Spleen (tissue), 11 donors: ENCODE measurements around the gene NUDT14. TPM values are rescaled to one million over a fixed set of nuclear protein-coding genes. Genes with fewer than 3 reads are reported as not detected.

Source experiments
- DNase-seq: peaks from one replicate; pipeline ENCODE4 v3.0.0-alpha.2; 2020
- H3K27ac ChIP-seq, 8 donors: fragments of 200-600 bp; sonication (generic) in 7 of 8; 1 replicate in 4 of 8; 2 replicates in 4 of 8; pipeline versions ENCODE4 v1.5.0 to v1.8.0; 2016 to 2021; ENCODE audit warnings: inconsistent platforms in 4 of 8, mild to moderate bottlenecking in 4 of 8, moderate library complexity in 1 of 8
- H3K27me3 ChIP-seq, 7 donors: fragments of 200-600 bp; sonication (generic) in 6 of 7; replicated peaks in 1 of 7; 1 replicate in 4 of 7; 2 replicates in 3 of 7; pipeline versions ENCODE4 v1.5.0 to v1.8.0; 2016 to 2021; ENCODE audit warnings: inconsistent platforms in 3 of 7, mild to moderate bottlenecking in 1 of 7
- H3K36me3 ChIP-seq, 6 donors: fragments of 200-600 bp; sonication (generic) in 5 of 6; 1 replicate in 4 of 6; 2 replicates in 2 of 6; pipeline versions ENCODE4 v1.5.0 to v1.8.0; 2016 to 2021; ENCODE audit warnings: inconsistent platforms in 2 of 6
- H3K4me1 ChIP-seq, 6 donors: fragments of 200-600 bp; sonication (generic) in 5 of 6; 1 replicate in 3 of 6; 2 replicates in 3 of 6; pipeline versions ENCODE4 v1.5.0 to v1.8.0; 2016 to 2021; ENCODE audit warnings: inconsistent platforms in 3 of 6
- H3K4me3 ChIP-seq, 8 donors: fragments of 200-600 bp; sonication (generic) in 7 of 8; 1 replicate in 4 of 8; 2 replicates in 4 of 8; pipeline versions ENCODE4 v1.5.0 to v1.8.0; 2016 to 2021; ENCODE audit warnings: inconsistent platforms in 4 of 8, mild to moderate bottlenecking in 4 of 8, moderate library complexity in 2 of 8
- H3K9me3 ChIP-seq, 8 donors: fragments of 200-600 bp; sonication (generic) in 7 of 8; 1 replicate in 4 of 8; 2 replicates in 4 of 8; pipeline versions ENCODE4 v1.5.0 to v1.8.0; 2016 to 2021; ENCODE audit warnings: inconsistent platforms in 4 of 8
- POLR2A ChIP-seq, 3 donors: fragments of 450-650 bp; IDR thresholded peaks; one replicate each; pipeline ENCODE4 v1.5.1; 2017; ENCODE audit warnings: antibody characterized with exemption in 3 of 3, mild to moderate bottlenecking in 1 of 3
- POLR2AphosphoS5 ChIP-seq, 3 donors: sonication (generic); formaldehyde crosslinking; IDR thresholded peaks; one replicate each; pipeline ENCODE4 v1.5.1; 2017; ENCODE audit warnings: antibody characterized with exemption in 3 of 3
- WGBS, 5 donors: extraction: QIAGEN DNeasy Blood & Tissue Kit in 3 of 5; methylation state at CpG; one replicate each; pipeline versions ENCODE4 v1.1.5 to v1.1.7; 2013 to 2018; 5-methylcytosine and 5-hydroxymethylcytosine counted together
- intact Hi-C: fragments of 100-400 bp; cut with DNase I; formaldehyde crosslinking; loops from one replicate; pipeline ENCODE4 v1.15.0; 2023; ENCODE audit warnings: low total_unique reads
- polyA plus RNA-seq, 3 donors: library from polyadenylated mRNA; stranded (reverse); fragments of 200-250 nt; gene quantifications; one replicate each; pipeline ENCODE4 v1.2.1, GENCODE V29; 2013
- total RNA-seq, 7 donors: library from RNA; depleted of rRNA in 3 of 7; stranded (reverse); fragments of >200 nt in 3 of 7; fragmentation: NEBNext Ultra II Directional in 4 of 7; extraction: Animal tissue kit (Norgen Biotek cat#: 25700) in 4 of 7; gene quantifications; one replicate each; pipeline versions ENCODE4 v1.1.0 to v1.2.1, GENCODE V29; 2016 to 2021
- TF ChIP-seq, protein P1 (sequence below), 11 experiments: fragments of 200-600 bp in 7 of 11; fragments of 450-650 bp in 4 of 11; sonication (generic) in 4 of 11; IDR thresholded peaks in 8 of 11; conservative IDR thresholded peaks in 3 of 11; 1 replicate in 7 of 11; 2 replicates in 4 of 11; pipeline versions ENCODE4 v1.4.0 to v1.8.0; 2016 to 2021; ENCODE audit warnings: antibody characterized with exemption in 11 of 11, inconsistent platforms in 4 of 11, mild to moderate bottlenecking in 1 of 11
- donor health status: healthy with polysubstance abuse.
- donor health status: DM: no; HTN: no; CAD: no; lungs with moderate emphysema.
- donor health status: DM: no; HTN: no; CAD: no.
- donor health status: Bipolar disorder and iron deficiency.
- donor health status: healthy.
- donor health status: DM: no; HTN: no; CAD: no.
- donor health status: DM: yes; HTN: yes; CAD: no.

The NUDT14 gene
- total and polyA plus RNA-seq, 10 donors: 10.1 to 31.1 (median 21.5) TPM

GRCh38 chr14:105203701-105204100 is 22.6 kb upstream of the NUDT14 start:
- no peak for DNase-seq
- TF ChIP-seq POLR2A (IDR thresholded peaks at IDR 0.05) (no peak), POLR2AphosphoS5 (IDR thresholded peaks at IDR 0.05) (no peak)
- TF ChIP-seq, protein P1, sequence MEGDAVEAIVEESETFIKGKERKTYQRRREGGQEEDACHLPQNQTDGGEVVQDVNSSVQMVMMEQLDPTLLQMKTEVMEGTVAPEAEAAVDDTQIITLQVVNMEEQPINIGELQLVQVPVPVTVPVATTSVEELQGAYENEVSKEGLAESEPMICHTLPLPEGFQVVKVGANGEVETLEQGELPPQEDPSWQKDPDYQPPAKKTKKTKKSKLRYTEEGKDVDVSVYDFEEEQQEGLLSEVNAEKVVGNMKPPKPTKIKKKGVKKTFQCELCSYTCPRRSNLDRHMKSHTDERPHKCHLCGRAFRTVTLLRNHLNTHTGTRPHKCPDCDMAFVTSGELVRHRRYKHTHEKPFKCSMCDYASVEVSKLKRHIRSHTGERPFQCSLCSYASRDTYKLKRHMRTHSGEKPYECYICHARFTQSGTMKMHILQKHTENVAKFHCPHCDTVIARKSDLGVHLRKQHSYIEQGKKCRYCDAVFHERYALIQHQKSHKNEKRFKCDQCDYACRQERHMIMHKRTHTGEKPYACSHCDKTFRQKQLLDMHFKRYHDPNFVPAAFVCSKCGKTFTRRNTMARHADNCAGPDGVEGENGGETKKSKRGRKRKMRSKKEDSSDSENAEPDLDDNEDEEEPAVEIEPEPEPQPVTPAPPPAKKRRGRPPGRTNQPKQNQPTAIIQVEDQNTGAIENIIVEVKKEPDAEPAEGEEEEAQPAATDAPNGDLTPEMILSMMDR (IDR thresholded peaks at IDR 0.05 in 8 of 11, conservative IDR thresholded peaks at IDR 0.05 in 3 of 11): no peak
- H3K27me3 ChIP-seq: peaks cover 0 to 61% (median 25%) of the 10 kb centered on the region in 7 donors
- intact Hi-C loops: loop anchor here (5.0 kb wide), 1 partner anchor 149 kb away; no protein-coding TSS in a partner anchor
- H3K27ac ChIP-seq: no peak overlapping the region
- H3K4me3 ChIP-seq: no peak overlapping the region
- peaks cover 20 to 76% (median 46%) of the 10 kb centered on the region in 6 donors for H3K4me1 ChIP-seq
- no peaks in the 10 kb centered on the region for H3K9me3 ChIP-seq
- peaks cover 0 to 1% (median 0%) of the 10 kb centered on the region in 6 donors for H3K36me3 ChIP-seq
- WGBS, 5 donors: 73 to 81% (median 75%) methylated on average over 2 to 6 of the region's 6 CpGs

DNA sequence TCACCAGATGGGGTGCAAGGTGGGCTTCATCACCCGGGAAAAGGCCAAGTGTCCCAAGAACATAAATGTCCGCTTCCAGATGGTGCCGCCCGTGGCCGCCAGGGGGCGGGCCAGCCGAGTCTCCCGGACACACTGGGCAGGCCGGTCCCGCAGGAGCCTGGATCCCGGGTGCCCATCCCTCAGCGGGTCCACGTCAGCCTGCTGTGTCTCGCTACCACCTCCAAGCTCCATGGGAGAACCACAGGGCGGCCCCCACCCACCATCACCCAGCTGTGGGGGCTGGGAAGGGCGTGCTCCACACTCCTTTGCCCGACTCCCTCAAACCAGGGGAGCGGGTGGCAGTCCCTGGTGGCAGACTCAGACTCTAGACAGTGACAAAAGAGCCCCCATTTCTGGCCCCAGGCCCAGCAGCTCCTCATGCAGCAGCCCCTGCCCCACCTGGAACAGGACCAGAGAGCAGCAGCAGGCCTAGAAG is 22.0 kb upstream of the NUDT14 start:
- H3K27me3 ChIP-seq: peaks cover 0 to 67% (median 25%) of the 10 kb centered on the region in 7 donors
- no peaks in the 10 kb centered on the region for H3K36me3 ChIP-seq
- intact Hi-C loops: loop anchor here (5.0 kb wide), 1 partner anchor 149 kb away; no protein-coding TSS in a partner anchor
- no peak overlapping the region for H3K4me3 ChIP-seq
- peak; percentile 91 for DNase-seq
- 1 to 11% (median 8%) methylated on average over 2 to 18 of the region's 18 CpGs for WGBS, 5 donors
- no peaks in the 10 kb centered on the region for H3K9me3 ChIP-seq
- TF ChIP-seq, protein P1 (IDR thresholded peaks at IDR 0.05 in 8 of 11, conservative IDR thresholded peaks at IDR 0.05 in 3 of 11): peak; percentile 56 to 96 (median 85)
- TF ChIP-seq POLR2AphosphoS5 (IDR thresholded peaks at IDR 0.05) (peak; percentile 11 to 74 (median 58)), POLR2A (IDR thresholded peaks at IDR 0.05) (no peak)
- H3K27ac ChIP-seq: peak overlapping the region in 1 of 8 donors; percentile 16
- peaks cover 20 to 82% (median 50%) of the 10 kb centered on the region in 6 donors for H3K4me1 ChIP-seq

GRCh38 chr14:105201925-105202513 is 20.9 kb upstream of the NUDT14 start:
- no peak for DNase-seq
- peaks cover 0 to 78% (median 31%) of the 10 kb centered on the region in 7 donors for H3K27me3 ChIP-seq
- TF ChIP-seq POLR2AphosphoS5 (IDR thresholded peaks at IDR 0.05): peak in 1 of 3 donors; percentile 55
- TF ChIP-seq, protein P1 (IDR thresholded peaks at IDR 0.05 in 8 of 11, conservative IDR thresholded peaks at IDR 0.05 in 3 of 11): peak in 1 of 11 experiments; percentile 15
- TF ChIP-seq POLR2A (IDR thresholded peaks at IDR 0.05): no peak
- peak overlapping the region in 1 of 8 donors; percentile 16 for H3K27ac ChIP-seq
- H3K4me3 ChIP-seq: peak overlapping the region in 1 of 8 donors; percentile 17
- 26 to 34% (median 28%) methylated on average over 5 to 20 of the region's 20 CpGs for WGBS, 5 donors
- H3K36me3 ChIP-seq: no peaks in the 10 kb centered on the region
- peaks cover 20 to 88% (median 55%) of the 10 kb centered on the region in 6 donors for H3K4me1 ChIP-seq
- H3K9me3 ChIP-seq: no peaks in the 10 kb centered on the region
- intact Hi-C loops: loop anchor here (5.0 kb wide), 1 partner anchor 150 kb away; no protein-coding TSS in a partner anchor
